Subcutaneous adipose tissue (tissue), 4 donors: Measurements from ENCODE around the gene CROCC2. TPM values are rescaled to one million over a fixed set of nuclear protein-coding genes. Genes with fewer than 3 reads are reported as not detected.

Source experiments
- CTCF ChIP-seq: fragments of 450-650 bp; IDR thresholded peaks from one replicate; pipeline ENCODE4 v1.5.1; 2016; ENCODE audit warnings: low read depth, mild to moderate bottlenecking, control low read depth, antibody characterized with exemption, moderate library complexity
- total RNA-seq, 4 donors: library from RNA; depleted of rRNA; stranded (reverse); fragments of >200 nt; gene quantifications; one replicate each; pipeline ENCODE4 v1.1.0, GENCODE V29; 2016

CROCC2 gene
- total RNA-seq, 4 donors from 2014 or later, result not detected

GRCh38 chr2:240895656-240896388, 10.3 kb upstream of the CROCC2 start, which contains the start of gene MAB21L4:
TSS of gene MAB21L4 (minus strand) at chr2:240896156. CDS start at chr2:240895997, 159 bp downstream.
- no peak for TF ChIP-seq CTCF

DNA sequence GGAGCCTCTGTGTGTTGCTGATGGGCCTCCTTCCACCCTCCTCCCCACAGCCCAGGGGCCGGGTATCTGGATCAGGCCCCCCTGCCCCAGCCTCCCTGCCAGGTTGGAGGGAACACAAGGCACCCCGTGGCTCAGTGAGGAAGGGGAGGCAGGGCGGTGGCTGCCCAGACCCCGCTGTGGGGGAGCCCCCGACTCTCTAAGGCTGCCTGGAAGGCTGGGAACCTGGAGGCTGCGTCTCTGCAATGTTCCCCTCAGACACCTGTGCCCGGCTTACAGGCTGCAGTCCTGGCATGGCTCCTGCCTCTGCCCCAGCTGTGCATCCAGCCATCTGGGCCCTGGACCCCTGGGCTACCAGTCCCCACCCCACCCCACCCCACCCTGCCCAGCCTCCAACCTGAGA, 9.7 kb upstream of the CROCC2 start:
- no peak for TF ChIP-seq CTCF

DNA sequence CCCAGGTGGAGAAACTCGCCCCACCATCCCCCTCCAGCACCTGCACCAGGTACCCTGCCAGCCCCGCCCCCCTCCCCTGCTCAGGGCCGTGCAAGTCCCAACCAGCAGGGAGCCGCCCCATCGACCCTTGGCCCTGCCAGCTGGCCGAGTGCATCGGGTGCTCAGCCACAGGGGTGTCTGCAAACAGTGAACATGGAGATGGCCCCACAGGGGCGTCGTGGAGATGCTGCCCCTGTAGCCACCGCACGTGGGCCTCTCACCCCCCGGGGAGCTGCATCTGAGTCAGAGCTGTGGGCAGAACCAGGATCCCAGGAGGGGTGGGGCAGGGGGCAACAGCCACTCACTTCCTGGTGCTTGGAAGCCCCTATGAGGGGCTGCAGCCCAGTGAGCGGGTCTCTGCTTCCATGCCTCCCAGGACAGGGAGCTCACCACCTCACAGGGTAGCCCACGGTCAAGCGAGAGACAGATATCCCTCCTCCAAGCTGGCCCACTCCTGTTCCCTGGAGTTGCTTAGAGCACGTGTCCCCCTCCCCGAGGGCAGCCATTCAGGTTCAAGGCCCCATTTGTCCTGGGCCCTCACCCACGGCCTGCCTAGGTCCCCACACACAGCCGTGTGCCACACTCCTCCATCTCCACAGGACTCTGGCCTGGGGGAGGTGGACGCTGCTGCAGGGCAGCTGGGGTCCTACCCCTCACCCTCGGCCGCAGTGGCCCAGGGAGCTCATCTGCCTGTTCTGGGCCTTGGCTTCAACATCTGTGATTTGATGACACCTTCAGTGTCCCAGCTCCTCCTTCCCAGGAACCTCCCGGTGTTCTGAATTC, 9.1 kb upstream of the CROCC2 start:
- TF ChIP-seq CTCF, result no peak

DNA sequence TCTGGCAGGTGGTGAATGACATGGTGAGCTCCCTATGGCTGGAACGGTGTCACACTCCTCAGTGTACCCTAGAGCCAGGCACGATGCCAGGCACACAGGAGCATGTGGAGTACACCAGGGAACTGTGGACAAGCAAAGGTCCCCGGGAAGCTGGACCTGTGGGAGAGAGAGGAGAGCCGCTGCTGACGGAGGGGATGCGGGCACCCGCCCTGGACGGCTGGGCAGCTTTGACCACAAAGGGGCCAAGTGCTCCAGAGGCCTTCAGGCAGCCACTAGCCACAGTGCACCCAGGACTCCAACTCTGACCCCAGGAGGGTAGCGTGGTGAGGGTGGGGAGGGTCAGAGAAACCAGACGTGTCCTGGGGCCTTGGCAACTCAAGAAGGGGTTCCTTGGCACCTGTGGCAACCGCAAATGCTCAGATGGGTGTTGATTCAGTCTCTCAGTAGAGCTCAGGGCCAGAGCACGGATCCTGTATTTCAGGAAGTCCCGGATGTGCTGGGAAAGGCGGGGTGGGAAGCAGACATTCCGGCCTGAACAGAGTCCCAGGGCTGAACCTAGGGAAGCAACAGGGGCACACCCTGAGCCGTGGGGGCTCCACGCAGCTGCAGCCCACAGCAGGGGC, 7.9 kb upstream of the CROCC2 start:
- TF ChIP-seq CTCF, result no peak

DNA sequence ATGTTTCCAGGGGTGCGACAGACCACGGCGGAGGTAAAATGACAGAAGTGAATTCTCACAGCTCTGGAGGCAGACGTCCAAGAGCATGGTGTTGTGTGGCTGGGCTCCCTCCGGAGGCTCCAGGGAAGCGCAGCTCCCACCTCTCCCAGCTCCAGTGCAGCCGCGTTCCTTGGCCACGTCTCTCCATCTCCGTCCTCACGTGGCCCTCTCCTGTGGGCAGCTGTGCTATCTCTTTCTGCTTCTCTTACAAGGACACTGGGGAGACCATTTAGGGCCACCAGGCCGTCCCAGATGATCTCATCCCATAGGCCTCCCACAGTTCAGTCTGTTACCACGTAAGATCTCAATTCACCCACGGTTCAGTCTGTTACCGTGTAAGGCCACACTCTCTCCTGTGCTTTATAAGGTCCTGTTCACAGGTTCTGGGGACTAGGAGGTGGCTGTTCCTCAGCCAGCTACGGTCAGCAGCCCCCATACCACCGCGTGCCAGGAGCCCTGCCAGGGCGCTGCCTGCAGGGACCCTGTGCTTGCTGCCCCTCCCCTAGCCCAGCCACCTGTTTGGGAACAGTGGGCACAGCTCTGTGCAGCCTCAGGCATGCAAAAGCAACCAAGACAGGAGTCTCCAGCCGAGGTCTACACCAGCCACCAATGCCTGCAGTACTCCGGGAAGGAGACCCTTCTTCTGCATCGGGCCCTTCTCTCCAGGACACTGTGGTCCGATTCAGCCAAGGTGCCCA, 7.2 kb upstream of the CROCC2 start:
- TF ChIP-seq CTCF, result no peak

GRCh38 chr2:240899468-240899865, 6.7 kb upstream of the CROCC2 start:
- no peak for TF ChIP-seq CTCF
